Camera-type eye (tissue), 1 donor: ENCODE measurements around the gene TIGD2. TPM values are rescaled to one million over a fixed set of nuclear protein-coding genes. Genes with fewer than 3 reads are reported as not detected.

Experiments
- total RNA-seq: library from RNA; depleted of rRNA; stranded (reverse); fragments of >200 nt; gene quantifications from one replicate; pipeline ENCODE4 v1.2.3, GENCODE V29; 2014

TIGD2 gene
- 23.9 TPM for total RNA-seq

GRCh38 chr4:89110986-89111832 lies at the start of gene TIGD2:
TSS of gene TIGD2 (plus strand) at chr4:89111533. CDS start at chr4:89112975, 1,442 bp downstream.

Other genes with a start within 250 kb of the TIGD2 start
- 84.9 TPM for gene FAM13A, start 54.3 kb upstream of the TIGD2 start, total RNA-seq
- 33.2 TPM for gene GPRIN3, start 196.3 kb downstream of the TIGD2 start, total RNA-seq